Measurements from ENCODE around the gene WNK4. TPM values are rescaled to one million over a fixed set of nuclear protein-coding genes. Genes with fewer than 3 reads are reported as not detected.
A peak's percentile ranks its signal among the peaks of the same experiment; 100 is the strongest.

Gene WNK4
- total RNA-seq, 1 donor from 2014 or later, result 5.8 TPM

GRCh38 chr17:42814633-42815399, 34.4 kb downstream of the WNK4 start:
- Mint-ChIP-seq H3K9me3 (ENCODE audit: low read depth) (no peaks in the 10 kb centered on the region), H3K4me1 (ENCODE audit: low read depth) (no peaks in the 10 kb centered on the region), H3K4me3 (ENCODE audit: low read depth) (no peak overlapping the region), H3K27ac (no peak overlapping the region), H3K36me3 (ENCODE audit: insufficient read depth) (peaks cover 21% of the 10 kb centered on the region), H3K27me3 (no peaks in the 10 kb centered on the region)
- no peak for TF ChIP-seq CTCF (IDR thresholded peaks at IDR 0.05; ENCODE audit: unreplicated experiment)
- no peak for DNase-seq (ENCODE audit: low spot score, unreplicated experiment)

GRCh38 chr17:42817866-42818265, 37.5 kb downstream of the WNK4 start:
- Mint-ChIP-seq H3K27me3 (no peaks in the 10 kb centered on the region), H3K4me3 (ENCODE audit: low read depth) (no peak overlapping the region), H3K4me1 (ENCODE audit: low read depth) (no peaks in the 10 kb centered on the region), H3K27ac (no peak overlapping the region), H3K9me3 (ENCODE audit: low read depth) (no peaks in the 10 kb centered on the region), H3K36me3 (ENCODE audit: insufficient read depth) (peaks cover 21% of the 10 kb centered on the region)
- no peak for TF ChIP-seq CTCF (IDR thresholded peaks at IDR 0.05; ENCODE audit: unreplicated experiment)
- no peak for DNase-seq (ENCODE audit: low spot score, unreplicated experiment)

DNA sequence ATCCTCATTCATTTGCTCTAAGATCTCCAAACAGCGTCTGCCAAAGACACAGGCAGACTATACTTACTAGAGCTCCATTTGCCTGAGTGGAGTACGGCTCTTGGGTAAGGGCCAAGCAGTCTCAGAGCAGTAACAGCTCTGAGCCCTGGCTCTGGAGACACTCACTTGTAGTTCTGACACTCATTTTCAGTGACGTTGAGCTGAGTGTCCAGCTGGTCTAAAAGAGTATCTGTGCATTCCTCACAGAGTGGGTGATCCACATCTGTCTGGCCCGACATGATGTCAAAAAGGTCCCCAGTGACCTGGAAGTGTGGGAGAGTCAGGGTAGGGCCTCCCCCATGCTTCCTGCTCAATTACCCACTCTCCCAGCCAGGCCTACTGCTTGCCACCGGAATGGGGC, 38.0 kb downstream of the WNK4 start:
- Mint-ChIP-seq H3K27ac (no peak overlapping the region), H3K36me3 (ENCODE audit: insufficient read depth) (peaks cover 21% of the 10 kb centered on the region), H3K27me3 (no peaks in the 10 kb centered on the region), H3K9me3 (ENCODE audit: low read depth) (no peaks in the 10 kb centered on the region), H3K4me3 (ENCODE audit: low read depth) (no peak overlapping the region), H3K4me1 (ENCODE audit: low read depth) (peaks cover 1% of the 10 kb centered on the region)
- DNase-seq (ENCODE audit: low spot score, unreplicated experiment), result no peak
- no peak for TF ChIP-seq CTCF (IDR thresholded peaks at IDR 0.05; ENCODE audit: unreplicated experiment)

GRCh38 chr17:42819939-42820535, 39.6 kb downstream of the WNK4 start:
- Mint-ChIP-seq H3K4me3 (ENCODE audit: low read depth) (no peak overlapping the region), H3K27me3 (no peaks in the 10 kb centered on the region), H3K27ac (peak overlapping the region; percentile 71), H3K36me3 (ENCODE audit: insufficient read depth) (peaks cover 12% of the 10 kb centered on the region), H3K4me1 (ENCODE audit: low read depth) (peaks cover 5% of the 10 kb centered on the region), H3K9me3 (ENCODE audit: low read depth) (no peaks in the 10 kb centered on the region)
- peak; percentile 80 for TF ChIP-seq CTCF (IDR thresholded peaks at IDR 0.05; ENCODE audit: unreplicated experiment)
- DNase-seq (ENCODE audit: low spot score, unreplicated experiment), result peak; percentile 28

GRCh38 chr17:42821176-42821575, 40.8 kb downstream of the WNK4 start:
- H3K27me3 Mint-ChIP-seq, result no peaks in the 10 kb centered on the region
- H3K36me3 Mint-ChIP-seq (ENCODE audit: insufficient read depth), result peaks cover 10% of the 10 kb centered on the region
- no peaks in the 10 kb centered on the region for H3K9me3 Mint-ChIP-seq (ENCODE audit: low read depth)
- H3K4me3 Mint-ChIP-seq (ENCODE audit: low read depth), result no peak overlapping the region
- no peak overlapping the region for H3K27ac Mint-ChIP-seq
- TF ChIP-seq CTCF (IDR thresholded peaks at IDR 0.05; ENCODE audit: unreplicated experiment), result no peak
- peaks cover 5% of the 10 kb centered on the region for H3K4me1 Mint-ChIP-seq (ENCODE audit: low read depth)
- no peak for DNase-seq (ENCODE audit: low spot score, unreplicated experiment)

All from progenitor cell of endocrine pancreas (in vitro differentiated cells).